Left lobe of liver (tissue), 2 donors: Measurements from ENCODE around the gene C11orf58. TPM values are rescaled to one million over a fixed set of nuclear protein-coding genes. Genes with fewer than 3 reads are reported as not detected.

Experiments
- ATAC-seq: fragments of 200-7000 bp; cut with Tn5 transposase; one replicate; pipeline ENCODE4 v1.9.1; 2020; ENCODE audit warnings: mild to moderate bottlenecking, moderate library complexity
- DNase-seq: peaks from one replicate; pipeline ENCODE4 v3.0.0-alpha.2; 2020; ENCODE audit warnings: low spot score
- total RNA-seq: library from RNA; stranded (reverse); gene quantifications from one replicate; pipeline ENCODE4 v1.2.1, GENCODE V29; 2021
- donor health status: DM: no; HTN: no; CAD: no; lungs with moderate emphysema.
- donor health status: DM: no; HTN: yes; CAD: no.

The C11orf58 gene
- 51.0 TPM for total RNA-seq

DNA sequence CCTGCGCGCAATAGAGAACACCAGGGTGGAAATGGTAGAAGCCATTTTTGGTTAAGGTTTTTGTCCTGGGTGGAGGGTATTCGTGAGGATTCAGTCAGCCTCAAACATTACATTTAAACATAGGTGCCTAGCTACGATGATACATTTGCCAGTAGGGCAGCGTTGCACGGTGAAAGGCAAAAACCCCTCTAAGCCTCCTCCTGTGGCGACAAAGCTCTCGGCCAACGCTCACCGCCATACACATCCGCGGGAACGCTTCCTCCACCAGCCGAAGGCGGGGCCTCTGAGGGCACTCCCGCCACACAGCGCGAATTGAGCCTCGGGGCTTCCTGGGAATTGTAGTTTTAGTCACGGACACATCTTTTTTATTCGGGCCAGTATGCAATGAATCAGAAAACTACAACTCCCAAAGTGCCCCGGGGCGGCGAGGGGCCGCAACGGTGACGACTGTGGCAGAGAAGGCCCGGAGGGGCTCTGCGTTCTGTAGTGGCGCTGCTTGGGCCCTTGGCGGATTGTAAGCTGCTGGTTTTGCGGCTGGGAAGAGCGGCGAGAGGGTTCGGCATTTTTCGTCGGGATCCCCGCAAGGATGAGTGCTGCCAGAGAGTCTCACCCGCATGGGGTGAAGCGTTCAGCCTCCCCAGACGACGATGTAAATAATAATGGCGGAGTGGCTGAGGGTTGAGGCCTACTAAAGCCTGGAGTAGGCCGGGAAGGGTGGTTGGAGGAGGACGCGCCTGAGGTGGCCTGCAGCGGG, at the start of gene C11orf58:
C11orf58 (plus strand) TSS at position 455 of the 754 bp plus-strand sequence; CDS start at position 587, 132 bp downstream.
- ATAC-seq, result peak; percentile 95
- DNase-seq, result peak; percentile 96

DNA sequence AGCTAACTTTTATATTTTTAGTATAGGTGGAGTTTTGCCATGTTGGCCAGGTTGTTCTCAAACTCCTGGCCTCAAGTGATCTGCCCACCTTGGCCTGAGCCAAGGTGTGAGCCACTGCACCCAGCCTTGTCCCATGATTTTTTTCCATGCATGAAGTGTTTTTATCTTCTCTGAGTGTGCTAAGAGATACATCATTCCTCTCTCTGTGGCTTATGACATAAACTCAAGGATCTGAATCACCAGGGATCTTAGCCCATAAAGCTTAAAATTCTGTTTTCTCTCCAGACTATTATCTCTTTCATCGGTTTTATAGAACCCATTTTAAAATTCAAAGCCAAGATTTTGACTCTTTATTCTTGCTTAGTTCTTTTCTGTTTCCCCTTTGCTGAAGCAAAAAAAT, 48.4 kb upstream of the C11orf58 start:
- no peak for DNase-seq
- no peak for ATAC-seq

DNA sequence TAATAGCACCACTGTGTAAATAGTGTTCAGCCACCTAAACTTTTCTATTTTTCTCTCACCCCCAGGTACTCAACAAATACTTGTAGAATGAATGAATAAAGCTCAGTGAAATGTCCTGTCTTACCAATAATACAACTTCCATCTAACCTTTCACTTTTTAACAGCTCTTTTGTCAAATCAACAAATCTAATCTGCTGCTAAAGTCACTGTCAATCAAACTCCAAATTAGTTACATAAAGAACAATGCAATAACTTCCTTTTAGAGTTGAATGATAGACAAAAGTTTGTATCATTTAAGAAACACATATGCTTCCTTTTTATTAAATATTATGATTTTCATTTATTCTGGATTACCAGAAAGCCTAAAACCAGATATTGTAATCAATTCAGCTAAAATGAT, 34.7 kb upstream of the C11orf58 start:
- ATAC-seq (no peak), DNase-seq (no peak)

DNA sequence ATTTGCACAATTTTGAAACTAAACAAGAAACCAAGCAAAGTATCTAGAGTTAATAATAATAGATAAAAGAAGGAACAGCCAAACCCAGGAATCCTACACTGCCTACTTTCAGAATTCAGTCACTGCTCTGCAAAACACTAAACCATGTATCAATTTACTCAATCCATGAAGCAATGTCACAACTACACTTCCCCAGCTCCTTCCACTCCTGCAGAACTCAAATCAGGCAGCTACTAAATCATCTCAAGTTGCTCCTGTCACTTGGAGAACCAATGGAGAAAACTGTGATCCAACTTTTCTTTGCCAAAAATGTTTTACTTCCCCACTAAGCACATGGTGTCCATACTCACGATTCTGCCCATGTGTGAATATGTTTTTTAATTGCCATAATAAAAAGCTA, 24.9 kb upstream of the C11orf58 start:
- no peak for ATAC-seq
- no peak for DNase-seq

DNA sequence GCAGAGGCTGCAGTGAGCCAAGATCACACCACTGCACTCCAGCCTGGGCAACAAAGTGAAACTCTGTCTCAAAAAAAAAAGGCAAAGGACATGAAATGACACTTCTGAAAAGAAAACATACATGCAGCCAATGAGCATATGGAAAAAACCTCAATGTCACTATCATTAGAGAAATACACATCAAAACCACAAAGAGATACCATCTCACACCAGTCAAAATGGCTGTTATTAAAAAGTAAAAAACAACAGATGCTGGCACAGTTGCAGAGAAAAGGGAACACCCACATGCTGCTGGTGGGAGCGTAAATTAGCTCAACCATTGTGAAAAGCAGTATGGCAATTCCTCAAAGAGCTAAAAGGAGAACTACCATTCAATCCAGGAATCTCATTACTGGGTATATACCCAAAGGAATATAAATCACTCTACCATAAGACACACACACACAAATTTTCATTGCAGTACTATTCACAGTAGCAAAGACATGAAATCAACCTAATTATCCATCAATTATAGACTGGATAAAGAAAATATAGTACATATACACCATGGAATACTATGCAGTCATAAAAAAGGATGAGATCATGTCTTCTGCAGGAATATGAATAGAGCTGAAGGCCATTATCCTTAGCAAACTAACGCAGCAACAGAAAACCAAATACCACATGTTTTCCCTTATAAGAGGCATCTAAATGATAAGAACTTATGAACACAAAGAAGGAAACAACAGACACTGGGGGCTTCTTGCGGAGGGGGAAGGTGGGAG, 15.7 kb upstream of the C11orf58 start:
- ATAC-seq (no peak), DNase-seq (no peak)

DNA sequence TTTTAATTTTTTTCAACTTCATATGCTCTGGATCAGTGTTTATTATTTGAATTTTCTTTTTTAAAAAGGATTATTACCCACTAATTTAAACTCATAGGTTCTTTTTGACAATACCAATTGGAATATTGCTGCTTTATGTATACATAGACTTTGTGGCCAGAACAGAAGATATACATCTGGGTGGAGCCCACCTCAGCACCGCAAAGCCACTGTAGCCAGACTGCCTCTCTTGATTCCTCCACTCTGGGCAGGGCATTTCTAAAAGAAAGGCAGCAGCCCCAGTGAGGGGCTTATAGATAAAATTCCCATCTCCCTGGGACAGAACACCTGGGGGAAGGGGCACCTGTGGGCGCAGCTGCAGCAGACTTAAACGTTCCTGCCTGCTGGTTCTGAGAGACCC, 10.6 kb upstream of the C11orf58 start:
- DNase-seq, result no peak

DNA sequence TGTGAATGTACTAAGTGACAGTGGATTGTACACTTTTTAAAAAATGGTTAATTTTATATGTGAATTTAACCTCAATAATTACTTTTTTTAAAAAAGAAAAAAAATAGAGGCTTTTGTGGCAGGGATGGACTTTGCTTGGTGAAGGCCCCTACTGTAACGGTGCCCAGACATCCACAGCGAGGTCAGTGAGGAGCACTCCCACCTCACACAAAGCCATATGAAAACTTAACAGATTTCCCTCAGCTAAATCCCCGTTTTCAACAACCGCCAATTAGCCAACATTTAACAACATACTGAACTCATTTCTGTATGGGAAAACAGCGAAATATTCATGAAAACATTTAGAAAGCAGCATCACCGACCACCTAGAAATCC, 642 bp upstream of the C11orf58 start:
- no peak for DNase-seq
- peak; percentile 6 for ATAC-seq

More for the DNA sequence above, 10.6 kb upstream of the C11orf58 start:
- no peak for ATAC-seq

DNA sequence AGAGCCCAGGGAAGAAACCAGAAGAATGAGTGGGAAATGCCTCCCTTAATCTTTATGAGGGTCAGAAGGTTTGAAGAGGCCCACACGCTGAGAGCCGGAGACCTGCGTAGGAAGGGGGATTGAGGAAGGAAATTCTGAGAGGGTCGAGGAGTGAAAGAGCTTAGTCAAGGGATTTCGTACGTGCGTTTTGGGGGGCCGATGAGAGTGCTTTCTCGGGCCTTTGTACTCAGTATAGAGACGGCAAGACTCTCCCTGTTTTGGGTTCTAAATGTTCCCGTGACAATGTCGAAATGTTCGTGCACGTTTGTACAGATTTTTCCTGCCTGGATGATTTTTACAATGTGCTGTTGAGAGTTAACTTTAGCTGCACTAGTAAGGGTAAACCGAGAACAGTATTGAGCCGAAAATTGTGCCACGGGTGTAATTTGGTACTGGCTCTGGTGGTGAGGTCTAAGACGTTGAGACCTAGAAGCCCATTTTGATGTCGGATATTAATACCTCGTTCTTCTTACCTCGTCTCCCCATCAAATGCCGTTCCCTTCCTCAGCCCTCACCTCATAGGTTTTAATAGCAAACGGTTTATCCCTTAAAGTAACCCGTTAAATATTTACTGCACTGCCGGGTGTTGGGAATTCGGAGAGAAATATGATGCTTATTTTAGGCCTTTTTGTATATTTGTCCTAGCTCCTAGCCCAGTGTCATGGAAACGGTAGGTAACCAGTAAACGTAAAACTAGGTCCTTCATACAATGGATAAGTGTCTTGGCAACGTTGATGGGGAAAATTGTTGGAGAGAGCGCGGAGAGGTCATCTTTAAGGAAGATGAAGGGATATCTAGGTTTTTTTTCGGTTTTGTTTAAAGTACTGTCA, 734 bp downstream of the C11orf58 start:
- no peak for DNase-seq
- ATAC-seq, result no peak

DNA sequence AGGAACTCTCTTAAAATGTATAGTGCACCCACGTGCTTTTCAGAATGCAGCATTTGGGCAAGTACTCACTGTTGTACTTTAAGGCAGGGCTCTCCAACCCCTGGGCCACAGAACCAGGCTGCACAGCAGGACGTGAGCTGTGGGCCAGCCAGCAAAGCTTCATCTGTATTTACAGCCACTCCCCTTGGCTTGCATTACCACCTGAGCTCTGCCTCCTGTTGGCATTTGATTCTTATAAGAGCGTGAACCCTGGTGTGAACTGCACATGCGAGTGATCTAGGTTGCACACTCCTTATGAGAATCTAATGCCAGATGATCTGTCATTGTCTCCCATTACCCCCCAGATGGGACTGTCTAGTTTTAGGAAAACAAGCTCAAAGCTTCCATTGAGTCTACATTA, 3.0 kb downstream of the C11orf58 start:
- ATAC-seq (peak; percentile 43), DNase-seq (peak; percentile 54)

DNA sequence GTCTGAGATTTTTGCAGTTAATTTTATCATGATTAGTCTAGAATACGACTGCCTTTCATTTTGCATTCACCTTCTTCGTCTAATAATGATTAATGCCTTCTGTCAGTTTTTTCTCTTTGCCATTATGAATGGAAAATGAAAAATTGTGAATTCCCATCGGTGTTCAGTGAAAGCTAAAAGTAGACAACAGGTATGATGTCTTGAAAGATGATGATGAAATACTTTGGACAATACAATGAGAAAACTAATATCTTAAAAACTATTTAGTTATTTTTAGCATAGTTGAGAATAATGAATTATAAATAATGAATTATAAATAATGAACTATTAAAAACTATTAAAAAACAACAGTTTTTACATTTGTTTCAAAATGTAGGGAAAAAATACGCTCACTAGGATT, 5.0 kb downstream of the C11orf58 start:
- ATAC-seq (no peak), DNase-seq (no peak)

DNA sequence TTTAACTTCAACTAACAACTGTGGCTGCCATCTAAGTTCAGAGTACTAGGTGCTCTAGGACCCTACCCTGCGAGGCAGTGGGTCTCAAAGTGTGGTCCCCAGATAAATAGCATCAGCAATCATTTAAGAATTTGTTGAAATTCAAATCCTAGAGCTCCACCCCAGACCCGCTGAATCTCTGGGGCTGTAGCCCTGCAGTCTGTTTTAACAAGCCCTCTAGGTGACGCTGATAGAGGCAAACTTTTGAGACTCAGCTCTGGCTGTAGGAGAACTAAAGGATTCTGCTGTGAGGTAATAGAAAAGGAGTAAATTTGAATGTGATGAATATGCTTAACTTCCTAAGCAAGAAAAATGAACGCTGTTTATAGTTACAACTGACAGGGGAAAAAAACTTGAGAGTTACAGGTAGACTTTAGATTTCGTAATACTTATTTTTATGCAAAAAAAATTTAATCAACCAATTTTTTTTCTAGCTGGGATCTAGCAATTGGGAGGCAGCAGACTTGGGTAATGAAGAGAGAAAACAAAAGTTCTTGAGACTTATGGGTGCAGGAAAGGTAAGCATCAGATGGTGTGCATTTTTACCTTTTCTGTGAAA, 5.8 kb downstream of the C11orf58 start:
- DNase-seq, result no peak
- ATAC-seq, result no peak

DNA sequence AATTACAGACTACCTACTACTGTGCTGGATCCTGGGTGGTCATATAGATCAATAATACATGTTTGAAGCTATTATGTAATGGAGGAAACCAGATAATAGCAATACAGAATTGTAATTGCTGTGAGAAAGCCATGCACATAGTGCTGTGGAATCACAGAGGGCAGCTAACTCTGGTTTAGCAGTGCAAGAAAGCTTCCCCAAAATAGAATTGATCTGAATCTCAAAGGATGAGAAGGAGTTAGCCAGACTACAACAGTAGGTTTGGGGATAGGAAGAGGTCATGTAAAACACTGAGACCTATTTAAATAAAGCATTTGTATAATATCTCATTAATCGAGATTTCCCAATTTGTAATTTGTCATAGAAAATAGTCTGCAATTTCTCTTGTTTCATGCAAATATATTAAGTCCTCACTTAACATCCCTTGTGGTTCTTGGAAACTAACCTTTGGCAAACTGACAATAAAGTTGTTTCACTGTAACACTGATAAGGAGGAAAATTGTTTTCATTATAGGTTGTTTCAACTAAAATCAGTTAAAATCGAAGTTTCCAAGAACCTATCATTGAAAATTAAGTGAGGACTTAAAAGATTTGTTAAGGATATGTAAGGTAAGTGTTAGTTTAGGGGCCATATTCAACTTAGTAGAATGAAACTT, 7.6 kb downstream of the C11orf58 start:
- ATAC-seq, result no peak
- DNase-seq, result no peak

DNA sequence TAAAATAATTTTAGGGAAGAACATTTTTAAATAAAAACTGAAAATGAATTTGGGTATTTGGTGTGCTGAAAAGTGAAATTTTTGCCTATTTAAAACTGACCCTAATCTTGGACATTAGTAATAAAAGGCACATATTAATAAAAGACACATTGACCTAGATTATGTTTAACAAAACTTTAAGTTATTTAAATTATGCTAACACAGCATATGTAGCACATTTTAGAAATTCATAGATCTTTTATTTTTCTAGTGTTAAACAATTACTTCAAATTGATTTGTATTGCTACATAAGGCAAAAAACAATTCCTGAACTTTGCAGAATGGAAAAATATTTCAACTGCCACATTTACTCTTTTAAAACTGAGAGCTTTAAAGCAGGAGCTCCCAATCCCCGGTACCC, 10.6 kb downstream of the C11orf58 start:
- ATAC-seq (no peak), DNase-seq (no peak)

DNA sequence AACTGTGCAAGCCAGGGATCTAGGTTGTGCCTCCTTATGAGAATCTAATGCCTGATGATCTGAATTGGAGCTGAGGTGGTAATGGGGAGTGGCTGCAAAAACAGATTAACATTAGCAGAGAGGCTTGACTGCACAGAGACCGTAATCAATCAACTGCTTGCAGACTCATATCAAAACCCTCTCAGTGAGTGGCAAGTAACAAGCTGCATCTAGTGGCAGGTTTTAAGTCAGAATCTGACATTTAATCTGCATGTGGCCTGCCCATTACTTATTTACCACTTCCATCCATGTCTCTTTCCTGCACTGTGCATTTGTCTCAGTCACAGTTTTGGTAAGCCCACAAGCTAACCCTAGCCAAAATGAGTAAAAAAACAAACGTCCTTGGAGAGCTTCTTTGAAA, 11.2 kb downstream of the C11orf58 start:
- ATAC-seq (no peak), DNase-seq (no peak)

DNA sequence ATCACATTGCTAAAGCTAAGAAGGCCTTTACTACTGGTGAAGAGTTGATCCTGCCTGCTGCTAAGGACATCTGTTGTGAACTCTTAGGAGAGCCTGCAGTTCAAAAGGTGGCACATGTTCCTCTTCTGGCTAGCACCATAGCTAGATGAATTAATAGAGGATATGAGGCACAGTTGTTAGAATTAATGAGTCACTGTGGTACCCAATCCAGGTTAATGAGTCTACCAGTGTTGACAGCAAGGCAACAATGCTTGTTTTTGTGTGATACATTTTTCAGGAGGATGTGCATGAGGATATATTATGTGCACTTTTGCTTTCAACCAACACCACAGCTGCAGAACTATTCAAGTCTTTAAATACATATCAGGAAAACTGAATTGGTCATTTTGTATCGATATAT, 12.0 kb downstream of the C11orf58 start:
- DNase-seq (no peak), ATAC-seq (no peak)

DNA sequence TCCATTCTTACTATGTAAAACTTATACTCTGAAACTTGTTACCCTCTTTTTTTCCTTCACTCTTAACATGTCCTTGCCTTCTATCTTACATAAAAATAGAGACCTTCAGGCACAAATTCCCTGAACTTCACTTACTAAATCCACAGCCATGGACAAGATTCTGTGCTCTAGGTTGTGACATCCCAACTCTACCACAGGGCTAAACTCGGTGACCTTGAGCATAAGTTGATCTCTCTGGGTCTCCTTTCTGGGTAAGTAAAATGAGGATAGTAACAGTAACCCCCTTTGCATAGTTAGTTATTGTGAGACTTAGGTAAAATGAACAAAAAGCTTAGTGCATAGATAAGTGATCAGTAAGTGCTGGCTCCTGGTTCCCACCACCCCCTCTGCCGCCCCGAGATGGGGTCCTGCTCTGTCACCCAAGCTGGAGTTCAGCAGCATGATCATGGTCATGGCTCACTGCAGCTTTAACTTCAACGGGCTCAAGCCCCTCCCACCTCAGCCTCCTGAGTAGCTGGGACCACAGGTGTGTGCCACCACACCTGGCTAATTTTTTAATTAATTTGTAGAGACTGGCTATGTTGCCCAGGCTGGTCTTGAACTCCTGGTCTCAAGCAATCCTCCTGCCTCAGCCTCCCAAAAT, 20.1 kb downstream of the C11orf58 start:
- ATAC-seq (no peak), DNase-seq (no peak)

DNA sequence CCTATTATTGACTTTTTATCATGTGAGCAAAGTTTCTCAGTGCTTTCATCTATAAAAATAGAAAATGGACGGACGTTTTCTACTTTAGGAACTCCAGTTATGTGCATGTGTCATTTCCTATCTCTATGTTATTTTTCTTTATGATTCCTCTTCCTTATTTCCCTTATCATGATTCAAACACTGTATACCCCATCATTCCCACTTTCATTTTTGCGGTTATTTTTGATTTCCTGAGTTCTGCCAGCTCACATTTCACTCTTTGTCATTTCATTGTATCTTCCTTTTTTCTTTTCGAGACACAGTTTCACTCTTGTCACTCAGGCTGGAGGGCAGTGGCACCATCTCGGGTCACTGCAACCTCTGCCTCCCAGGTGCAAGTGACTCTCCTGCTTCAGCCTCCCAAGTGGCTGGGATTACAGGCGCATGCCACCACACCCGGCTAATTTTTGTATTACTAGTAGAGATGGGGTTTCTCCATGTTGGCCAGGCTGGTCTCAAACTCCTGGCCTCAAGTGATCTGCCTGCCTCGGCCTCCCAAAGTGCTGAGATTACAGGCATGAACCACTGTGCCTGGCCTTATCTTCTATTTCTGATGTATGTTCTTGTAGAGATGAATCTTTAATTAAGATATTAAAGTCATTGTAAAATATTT, 21.5 kb downstream of the C11orf58 start:
- ATAC-seq, result no peak
- DNase-seq, result no peak

DNA sequence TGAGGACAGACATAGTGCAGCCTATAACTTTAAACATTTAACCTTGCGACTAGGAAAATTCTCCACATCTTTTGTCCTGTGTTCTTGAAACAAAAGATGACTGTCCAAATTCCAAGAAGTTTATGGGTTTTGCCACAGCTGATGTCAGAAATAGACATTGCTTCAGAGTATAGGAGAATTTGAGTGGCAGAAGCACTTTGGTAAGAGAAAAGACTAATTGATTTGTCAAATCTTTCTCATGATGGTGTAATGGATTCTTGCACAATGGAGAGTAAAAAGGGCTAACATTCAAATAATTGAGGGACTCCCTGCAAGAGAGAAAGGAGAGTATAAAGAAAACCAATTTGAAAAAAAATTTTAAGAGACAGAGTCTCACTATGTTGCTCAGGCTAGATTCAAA, 25.3 kb downstream of the C11orf58 start:
- no peak for DNase-seq

DNA sequence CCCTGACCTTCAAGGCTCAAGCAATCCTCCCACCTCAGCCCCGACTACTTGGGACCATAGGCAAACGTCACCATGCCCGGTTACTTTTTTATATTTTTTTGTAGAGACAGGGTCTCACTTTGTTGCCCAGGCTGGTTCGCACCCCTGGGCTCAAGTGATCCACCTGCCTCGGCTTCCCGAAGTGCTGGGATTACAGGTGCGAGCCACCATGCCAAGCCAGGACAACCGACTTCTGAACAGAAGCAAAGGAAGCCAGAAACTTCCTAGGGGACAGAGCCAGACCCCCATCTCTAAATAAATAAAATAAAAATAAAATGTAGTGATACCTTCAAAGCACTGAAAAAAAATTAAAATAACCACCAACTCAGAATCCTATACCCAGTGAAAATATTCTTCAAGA, 26.4 kb downstream of the C11orf58 start:
- no peak for ATAC-seq

More for the DNA sequence above, 25.3 kb downstream of the C11orf58 start:
- ATAC-seq, result peak; percentile 16

DNA sequence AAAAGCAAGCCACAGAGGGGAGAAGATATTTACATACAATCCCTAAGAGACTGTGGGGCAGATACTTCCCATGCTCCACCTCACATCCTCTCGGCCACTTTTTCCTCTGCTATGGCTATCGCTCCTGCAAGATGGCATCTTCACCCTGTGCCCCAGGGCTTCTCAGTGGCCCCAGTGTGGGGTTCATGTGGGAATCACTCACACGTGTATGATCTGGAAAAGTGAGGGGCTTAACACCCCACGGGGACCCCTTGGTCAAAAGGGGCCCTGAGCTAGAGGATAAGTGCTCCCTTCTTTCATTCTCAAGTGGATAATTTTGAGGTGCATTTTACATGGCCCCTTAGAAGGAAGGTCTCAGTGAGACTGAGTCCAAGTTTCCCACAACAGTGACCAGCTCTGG, 28.7 kb downstream of the C11orf58 start:
- DNase-seq, result no peak
- no peak for ATAC-seq

More for the DNA sequence above, 26.4 kb downstream of the C11orf58 start:
- no peak for DNase-seq
